ENCODE data around the gene ADCYAP1R1.

- no peak for TF ChIP-seq POLR2A (IDR thresholded peaks at IDR 0.05)
- no peak for TF ChIP-seq CTCF (IDR thresholded peaks at IDR 0.05)
Measured at GRCh38 chr7:31033674-31034300, 18.3 kb upstream of the ADCYAP1R1 start.
